HG03565 (cell line): ENCODE measurements around the gene MIB2.
A peak's percentile ranks its signal among the peaks of the same experiment; 100 is the strongest.

Experiments
- ATAC-seq: cut with Tn5 transposase; IDR thresholded peaks from one replicate; pipeline ENCODE4 v1.9.1; 2021; ENCODE audit warnings: mild to moderate bottlenecking, moderate library complexity; ENCODE audit not compliant: unreplicated experiment

Gene MIB2

GRCh38 chr1:1677718-1678580 lies 62.6 kb downstream of the MIB2 start:
- ATAC-seq, result peak; percentile 52

GRCh38 chr1:1678581-1679380 lies 63.5 kb downstream of the MIB2 start:
- ATAC-seq, result no peak
